ENCODE measurements around the gene NALCN. TPM values are rescaled to one million over a fixed set of nuclear protein-coding genes. Genes with fewer than 3 reads are reported as not detected.

NALCN gene
- total RNA-seq, 3 donors from 2014 or later = 0.80 to 12.1 (median 1.6) TPM

DNA sequence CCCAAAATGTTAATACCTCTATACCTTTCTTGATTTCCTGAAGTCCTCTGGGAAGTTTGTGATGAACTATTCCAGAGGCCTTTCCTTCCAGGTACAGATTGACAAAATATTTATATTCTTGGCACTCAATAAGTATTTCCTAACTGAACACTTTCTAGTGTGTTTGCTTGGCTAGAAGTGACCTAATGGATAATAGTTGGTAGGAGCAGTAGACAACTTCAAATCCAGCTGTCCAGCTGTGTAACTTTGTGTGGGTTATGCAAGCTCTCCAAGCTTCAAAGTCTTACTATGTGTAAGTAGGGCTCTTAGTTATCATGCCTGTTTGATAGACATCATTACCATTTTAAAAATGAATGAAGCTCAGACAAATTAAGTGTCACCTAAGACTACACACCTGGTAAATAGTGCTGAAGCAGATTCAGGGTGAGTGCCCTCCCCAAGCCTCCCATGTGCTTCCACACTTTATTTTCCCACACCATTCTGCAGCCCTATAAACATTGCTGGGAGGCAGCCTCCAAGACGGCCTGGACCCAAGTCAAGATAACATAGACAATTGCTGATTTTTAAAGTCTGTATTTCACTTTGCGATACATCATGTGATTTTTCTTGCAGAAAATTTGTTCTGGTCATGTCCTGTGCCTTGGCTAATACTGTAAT lies 196.6 kb downstream of the NALCN start:
- Histone ChIP-seq H3K4me1 (no peaks in the 10 kb centered on the region), H3K27me3 (no peaks in the 10 kb centered on the region), H3K27ac (no peak overlapping the region), H3K4me3 (no peak overlapping the region), H3K36me3 (no peaks in the 10 kb centered on the region), H3K9me3 (no peaks in the 10 kb centered on the region)
- DNase-seq (ENCODE audit: low spot score in 2 of 2) = no peak
- intact Hi-C loops (cut with DNase I; ENCODE audit: low total_unique reads) = no loop called here
- TF ChIP-seq POLR2A (IDR thresholded peaks at IDR 0.05) = no peak
- TF ChIP-seq, protein P1, sequence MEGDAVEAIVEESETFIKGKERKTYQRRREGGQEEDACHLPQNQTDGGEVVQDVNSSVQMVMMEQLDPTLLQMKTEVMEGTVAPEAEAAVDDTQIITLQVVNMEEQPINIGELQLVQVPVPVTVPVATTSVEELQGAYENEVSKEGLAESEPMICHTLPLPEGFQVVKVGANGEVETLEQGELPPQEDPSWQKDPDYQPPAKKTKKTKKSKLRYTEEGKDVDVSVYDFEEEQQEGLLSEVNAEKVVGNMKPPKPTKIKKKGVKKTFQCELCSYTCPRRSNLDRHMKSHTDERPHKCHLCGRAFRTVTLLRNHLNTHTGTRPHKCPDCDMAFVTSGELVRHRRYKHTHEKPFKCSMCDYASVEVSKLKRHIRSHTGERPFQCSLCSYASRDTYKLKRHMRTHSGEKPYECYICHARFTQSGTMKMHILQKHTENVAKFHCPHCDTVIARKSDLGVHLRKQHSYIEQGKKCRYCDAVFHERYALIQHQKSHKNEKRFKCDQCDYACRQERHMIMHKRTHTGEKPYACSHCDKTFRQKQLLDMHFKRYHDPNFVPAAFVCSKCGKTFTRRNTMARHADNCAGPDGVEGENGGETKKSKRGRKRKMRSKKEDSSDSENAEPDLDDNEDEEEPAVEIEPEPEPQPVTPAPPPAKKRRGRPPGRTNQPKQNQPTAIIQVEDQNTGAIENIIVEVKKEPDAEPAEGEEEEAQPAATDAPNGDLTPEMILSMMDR (IDR thresholded peaks at IDR 0.05) = no peak
- no peak for TF ChIP-seq POLR2AphosphoS5 (IDR thresholded peaks at IDR 0.05)

DNA sequence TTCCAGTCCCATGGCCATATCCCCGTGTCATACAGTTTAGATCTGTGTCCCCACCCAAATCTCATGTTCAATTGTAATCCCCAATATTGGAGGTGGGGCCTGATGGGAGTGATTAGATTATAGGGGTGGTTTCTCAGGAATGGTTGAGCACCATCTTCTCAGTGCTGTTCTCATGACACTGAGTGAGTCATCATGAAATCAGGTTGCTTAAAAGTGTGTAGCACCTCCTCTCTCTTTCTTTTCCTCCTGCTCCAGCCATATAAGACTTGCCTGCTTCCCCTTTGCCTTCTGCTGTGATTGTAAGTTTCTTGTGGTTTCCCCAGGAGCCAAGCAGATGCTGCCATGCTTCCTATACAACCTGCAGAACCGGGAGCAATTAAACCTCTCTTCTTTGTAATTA lies 197.8 kb downstream of the NALCN start:
- no peaks in the 10 kb centered on the region for H3K9me3 ChIP-seq
- TF ChIP-seq, protein P1 (IDR thresholded peaks at IDR 0.05) = no peak
- TF ChIP-seq POLR2A (IDR thresholded peaks at IDR 0.05) = no peak
- TF ChIP-seq POLR2AphosphoS5 (IDR thresholded peaks at IDR 0.05) = no peak
- DNase-seq (ENCODE audit: low spot score in 2 of 2) = no peak
- H3K36me3 ChIP-seq = no peaks in the 10 kb centered on the region
- H3K4me3 ChIP-seq = no peak overlapping the region
- no peak overlapping the region for H3K27ac ChIP-seq
- intact Hi-C loops (cut with DNase I; ENCODE audit: low total_unique reads) = no loop called here
- H3K27me3 ChIP-seq = no peaks in the 10 kb centered on the region
- no peaks in the 10 kb centered on the region for H3K4me1 ChIP-seq

DNA sequence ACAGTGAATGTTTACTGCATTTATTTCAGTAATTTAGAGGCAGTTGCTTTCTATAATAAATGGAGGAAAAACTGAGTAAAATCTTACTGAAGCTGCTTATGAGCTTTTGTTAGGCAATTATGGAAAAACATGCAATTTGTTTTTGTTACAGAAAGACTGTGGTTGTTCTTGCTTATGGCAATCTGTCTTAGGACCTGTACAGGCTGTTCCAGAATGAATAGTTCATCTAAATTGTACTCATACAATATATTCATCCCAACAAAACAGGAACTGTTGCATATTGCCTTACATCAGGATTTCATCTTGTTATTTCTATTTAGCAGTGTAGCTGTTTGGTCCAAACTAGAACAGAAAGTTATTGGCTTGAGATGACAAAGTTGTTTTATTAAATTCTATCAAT lies 199.2 kb downstream of the NALCN start:
- H3K36me3 ChIP-seq = no peaks in the 10 kb centered on the region
- intact Hi-C loops (cut with DNase I; ENCODE audit: low total_unique reads) = no loop called here
- DNase-seq (ENCODE audit: low spot score in 2 of 2) = no peak
- no peaks in the 10 kb centered on the region for H3K9me3 ChIP-seq
- no peaks in the 10 kb centered on the region for H3K4me1 ChIP-seq
- H3K4me3 ChIP-seq = no peak overlapping the region
- H3K27me3 ChIP-seq = no peaks in the 10 kb centered on the region
- no peak for TF ChIP-seq POLR2A (IDR thresholded peaks at IDR 0.05)
- TF ChIP-seq, protein P1 (IDR thresholded peaks at IDR 0.05) = no peak
- TF ChIP-seq POLR2AphosphoS5 (IDR thresholded peaks at IDR 0.05) = no peak
- no peak overlapping the region for H3K27ac ChIP-seq

DNA sequence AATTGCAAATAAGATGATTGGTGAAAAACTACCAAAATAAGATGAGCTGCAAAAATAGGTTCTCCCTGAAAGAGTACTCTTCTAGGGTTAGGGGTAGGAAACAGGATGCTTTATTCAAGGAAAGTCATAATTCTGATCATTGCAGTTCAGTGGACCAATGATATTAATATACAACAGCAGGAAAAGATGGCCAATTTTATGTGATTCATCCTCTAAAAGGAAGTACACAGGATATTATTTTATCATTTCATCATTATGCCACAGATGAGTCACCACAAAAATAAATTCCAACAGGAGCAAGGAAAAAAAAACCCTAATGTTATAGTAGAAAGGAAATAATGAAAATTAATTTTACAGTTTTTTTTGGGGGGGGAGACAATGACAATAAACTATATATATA lies 205.0 kb downstream of the NALCN start:
- no peaks in the 10 kb centered on the region for H3K36me3 ChIP-seq
- TF ChIP-seq, protein P1 (IDR thresholded peaks at IDR 0.05) = no peak
- TF ChIP-seq POLR2A (IDR thresholded peaks at IDR 0.05) = no peak
- TF ChIP-seq POLR2AphosphoS5 (IDR thresholded peaks at IDR 0.05) = no peak
- intact Hi-C loops (cut with DNase I; ENCODE audit: low total_unique reads) = no loop called here
- no peaks in the 10 kb centered on the region for H3K27me3 ChIP-seq
- H3K9me3 ChIP-seq = no peaks in the 10 kb centered on the region
- H3K4me1 ChIP-seq = no peaks in the 10 kb centered on the region
- no peak for DNase-seq (ENCODE audit: low spot score in 2 of 2)
- no peak overlapping the region for H3K4me3 ChIP-seq
- H3K27ac ChIP-seq = no peak overlapping the region

DNA sequence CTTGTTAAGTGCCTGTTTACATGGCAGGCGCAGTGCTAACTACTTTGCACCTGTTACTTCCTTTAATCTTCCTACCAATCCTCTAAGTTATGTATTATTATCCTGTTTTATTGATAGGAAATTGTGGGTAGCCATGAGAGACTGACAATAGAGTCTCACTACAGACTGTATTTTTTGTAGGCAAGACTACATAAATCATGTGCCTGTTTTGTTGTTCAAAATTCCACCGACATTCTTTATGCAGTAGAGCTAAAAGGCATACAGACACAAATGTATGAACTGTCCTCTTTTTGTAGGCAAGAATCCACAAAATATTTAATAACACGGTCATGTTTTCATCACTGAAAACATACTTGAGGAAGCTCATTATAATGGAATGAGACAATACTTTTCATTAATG lies 205.5 kb downstream of the NALCN start:
- Histone ChIP-seq H3K9me3 (no peaks in the 10 kb centered on the region), H3K36me3 (no peaks in the 10 kb centered on the region), H3K27ac (no peak overlapping the region), H3K27me3 (no peaks in the 10 kb centered on the region), H3K4me1 (no peaks in the 10 kb centered on the region), H3K4me3 (no peak overlapping the region)
- no peak for TF ChIP-seq POLR2A (IDR thresholded peaks at IDR 0.05)
- TF ChIP-seq, protein P1 (IDR thresholded peaks at IDR 0.05) = no peak
- TF ChIP-seq POLR2AphosphoS5 (IDR thresholded peaks at IDR 0.05) = no peak
- intact Hi-C loops (cut with DNase I; ENCODE audit: low total_unique reads) = no loop called here
- no peak for DNase-seq (ENCODE audit: low spot score in 2 of 2)
